Fibroblast of skin of scalp (primary cell): ENCODE data around the gene CDH23.
A peak's percentile ranks its signal among the peaks of the same experiment; 100 is the strongest.
"Not testable (repeated sequence)": the region's sequence is repeated elsewhere in the genome, so short reads cannot be mapped to it uniquely, and the experiment has no call there.

ENCODE experiments used
- DNase-seq: peaks from one replicate; pipeline ENCODE4 v3.0.0-alpha.2; 2013

The CDH23 gene

GRCh38 chr10:71584902-71585563 is 188.3 kb downstream of the CDH23 start:
- no peak for DNase-seq

- no peak for DNase-seq
Measured at GRCh38 chr10:71585564-71586290, 189.0 kb downstream of the CDH23 start.

- DNase-seq, result peak; percentile 66
Measured at GRCh38 chr10:71587941-71588573, 191.3 kb downstream of the CDH23 start.

GRCh38 chr10:71588685-71589084 is 192.0 kb downstream of the CDH23 start:
- no peak for DNase-seq

- DNase-seq, result no peak
Measured at GRCh38 chr10:71589617-71590551, 193.2 kb downstream of the CDH23 start.

- DNase-seq, result peak; percentile 54
Measured at GRCh38 chr10:71590781-71591350, 194.1 kb downstream of the CDH23 start.

- DNase-seq, result no peak
Measured at GRCh38 chr10:71594934-71595571, 198.3 kb downstream of the CDH23 start.

GRCh38 chr10:71595649-71596048 is 198.9 kb downstream of the CDH23 start:
- no peak for DNase-seq

- DNase-seq, result no peak
Measured at GRCh38 chr10:71596127-71596526, 199.4 kb downstream of the CDH23 start.

- DNase-seq, result no peak
Measured at GRCh38 chr10:71596759-71597158, 200.0 kb downstream of the CDH23 start.

GRCh38 chr10:71597821-71598498 is 201.2 kb downstream of the CDH23 start:
- DNase-seq, result no peak

GRCh38 chr10:71598621-71599055 is 201.9 kb downstream of the CDH23 start:
- DNase-seq, result peak; percentile 77

GRCh38 chr10:71599518-71599917 is 202.8 kb downstream of the CDH23 start:
- DNase-seq, result no peak

- not testable (repeated sequence) for DNase-seq
Measured at GRCh38 chr10:71600242-71600641, 203.5 kb downstream of the CDH23 start.

GRCh38 chr10:71600849-71601248 is 204.1 kb downstream of the CDH23 start:
- peak; percentile 71 for DNase-seq

GRCh38 chr10:71601273-71601672 is 204.6 kb downstream of the CDH23 start:
- DNase-seq, result no peak

- DNase-seq, result no peak
Measured at GRCh38 chr10:71603150-71603549, 206.4 kb downstream of the CDH23 start.

- DNase-seq, result no peak
Measured at GRCh38 chr10:71603754-71604153, 207.0 kb downstream of the CDH23 start.

GRCh38 chr10:71604324-71605018 is 207.8 kb downstream of the CDH23 start:
- DNase-seq, result no peak

GRCh38 chr10:71605263-71605962 is 208.7 kb downstream of the CDH23 start:
- DNase-seq, result no peak
